ENCODE measurements around the gene RIN3.

RIN3 gene

GRCh38 chr14:92521058-92521415, 7.5 kb downstream of the RIN3 start:
- no peak overlapping the region for H3K27ac ChIP-seq
- TF ChIP-seq CTCF (IDR thresholded peaks at IDR 0.05) (no peak), ZFX (IDR thresholded peaks at IDR 0.05; ENCODE audit: borderline replicate concordance) (no peak)

GRCh38 chr14:92523752-92524151, 10.2 kb downstream of the RIN3 start:
- no peak overlapping the region for H3K27ac ChIP-seq
- no peak for TF ChIP-seq ZFX (IDR thresholded peaks at IDR 0.05; ENCODE audit: borderline replicate concordance)

GRCh38 chr14:92524602-92525185, 11.1 kb downstream of the RIN3 start:
- no peak overlapping the region for H3K27ac ChIP-seq
- no peak for TF ChIP-seq ZFX (IDR thresholded peaks at IDR 0.05; ENCODE audit: borderline replicate concordance)
- TF ChIP-seq CTCF (IDR thresholded peaks at IDR 0.05), result no peak

GRCh38 chr14:92525322-92526095, 11.9 kb downstream of the RIN3 start:
- TF ChIP-seq ZFX (IDR thresholded peaks at IDR 0.05; ENCODE audit: borderline replicate concordance), result no peak
- TF ChIP-seq CTCF (IDR thresholded peaks at IDR 0.05), result no peak

GRCh38 chr14:92527721-92528120, 14.1 kb downstream of the RIN3 start:
- H3K27ac ChIP-seq, result no peak overlapping the region
- no peak for TF ChIP-seq CTCF (IDR thresholded peaks at IDR 0.05)
- no peak for TF ChIP-seq ZFX (IDR thresholded peaks at IDR 0.05; ENCODE audit: borderline replicate concordance)

More at GRCh38 chr14:92525322-92526095, 11.9 kb downstream of the RIN3 start:
- H3K27ac ChIP-seq, result no peak overlapping the region

- TF ChIP-seq ZFX (IDR thresholded peaks at IDR 0.05; ENCODE audit: borderline replicate concordance) (no peak), CTCF (IDR thresholded peaks at IDR 0.05) (no peak)
- no peak overlapping the region for H3K27ac ChIP-seq
Measured at GRCh38 chr14:92528486-92529100, 15.0 kb downstream of the RIN3 start.

GRCh38 chr14:92529903-92530302, 16.3 kb downstream of the RIN3 start:
- no peak overlapping the region for H3K27ac ChIP-seq
- TF ChIP-seq ZFX (IDR thresholded peaks at IDR 0.05; ENCODE audit: borderline replicate concordance) (no peak), CTCF (IDR thresholded peaks at IDR 0.05) (no peak)
